GM23338 (cell line): ENCODE results near the gene EPSTI1. TPM values are rescaled to one million over a fixed set of nuclear protein-coding genes. Genes with fewer than 3 reads are reported as not detected.

ENCODE experiments used
- ATAC-seq: fragments of 200-7000 bp; cut with Tn5 transposase; 3 replicates; pipeline ENCODE4 v1.9.1; 2020
- DNase-seq: peaks from one replicate; pipeline ENCODE4 v3.0.0-alpha.2; 2015; ENCODE audit warnings: low spot score
- H2AFZ ChIP-seq: fragments of 200-600 bp; sonication (generic); 2 replicates; pipeline ENCODE4 v1.8.0; 2016; ENCODE audit warnings: antibody characterized with exemption, mild to moderate bottlenecking, moderate library complexity
- H3F3A ChIP-seq: fragments of 200-600 bp; sonication (generic); replicated peaks from 2 replicates; pipeline ENCODE4 v1.8.0; 2017; ENCODE audit warnings: antibody characterized with exemption, mixed run types, low read depth
- H3K27ac ChIP-seq: fragments of 200-600 bp; sonication (generic); 2 replicates; pipeline ENCODE4 v1.6.1; 2016; ENCODE audit warnings: low read depth
- H3K27me3 ChIP-seq: fragments of 200-600 bp; sonication (generic); 2 replicates; pipeline ENCODE4 v1.8.0; 2016; ENCODE audit warnings: mild to moderate bottlenecking, mixed run types, moderate library complexity; ENCODE audit not compliant: insufficient read depth
- H3K36me3 ChIP-seq: fragments of 200-600 bp; sonication (generic); 2 replicates; pipeline ENCODE4 v1.8.0; 2016; ENCODE audit warnings: mild to moderate bottlenecking; ENCODE audit not compliant: insufficient read depth
- H3K4me1 ChIP-seq: fragments of 200-600 bp; sonication (generic); 2 replicates; pipeline ENCODE4 v1.8.0; 2016; ENCODE audit warnings: mild to moderate bottlenecking, moderate library complexity; ENCODE audit not compliant: insufficient read depth
- H3K4me2 ChIP-seq: fragments of 200-600 bp; sonication (generic); 2 replicates; pipeline ENCODE4 v1.7.1; 2017; ENCODE audit warnings: mixed run types
- H3K4me3 ChIP-seq: fragments of 200-600 bp; sonication (generic); 2 replicates; pipeline ENCODE4 v1.6.1; 2016; ENCODE audit warnings: mixed run types
- H3K79me2 ChIP-seq: fragments of 200-600 bp; sonication (generic); replicated peaks from 2 replicates; pipeline ENCODE4 v1.8.0; 2017; ENCODE audit warnings: mild to moderate bottlenecking; ENCODE audit not compliant: insufficient read depth
- H3K9me2 ChIP-seq: fragments of 200-600 bp; sonication (generic); 2 replicates; pipeline ENCODE4 v1.8.0; 2017; ENCODE audit not compliant: insufficient read depth
- H4K20me1 ChIP-seq: fragments of 200-600 bp; sonication (generic); replicated peaks from 2 replicates; pipeline ENCODE4 v1.8.0; 2017; ENCODE audit warnings: mild to moderate bottlenecking; ENCODE audit not compliant: insufficient read depth
- H3K27ac Mint-ChIP-seq: 2 replicates; pipeline ENCODE4 v1.8.0; 2020; ENCODE audit warnings: inconsistent platforms, mild to moderate bottlenecking, moderate library complexity, mixed read lengths
- H3K27me3 Mint-ChIP-seq: 3 replicates; pipeline ENCODE4 v1.8.0; 2022; ENCODE audit warnings: low read depth, mild to moderate bottlenecking, moderate library complexity, mixed read lengths, inconsistent platforms; ENCODE audit not compliant: insufficient read depth, poor library complexity
- H3K36me3 Mint-ChIP-seq: 3 replicates; pipeline ENCODE4 v1.8.0; 2021; ENCODE audit warnings: low read depth, mild to moderate bottlenecking, inconsistent platforms, moderate library complexity, mixed read lengths
- H3K4me1 Mint-ChIP-seq: 3 replicates; pipeline ENCODE4 v1.8.0; 2020; ENCODE audit warnings: mild to moderate bottlenecking, inconsistent platforms, mixed read lengths
- H3K4me3 Mint-ChIP-seq: 3 replicates; pipeline ENCODE4 v1.8.0; 2021; ENCODE audit warnings: moderate library complexity, mild to moderate bottlenecking, inconsistent platforms, mixed read lengths
- H3K9me3 Mint-ChIP-seq: 3 replicates; pipeline ENCODE4 v1.8.0; 2020; ENCODE audit warnings: moderate library complexity, mild to moderate bottlenecking, inconsistent platforms, mixed read lengths
- CREB1 ChIP-seq: fragments of 250-450 bp; sonication (Bioruptor Pico); IDR thresholded peaks from 2 replicates; pipeline ENCODE4 v1.5.0; 2020; ENCODE audit warnings: low read depth, mild to moderate bottlenecking, moderate library complexity
- CTCF ChIP-seq, 2 experiments: fragments of 200-600 bp in 1 of 2; sonication (generic) in 1 of 2; conservative IDR thresholded peaks; 2 replicates each; pipeline versions ENCODE4 v1.5.1 to v1.6.1; 2016 to 2017; ENCODE audit warnings: antibody characterized with exemption in 2 of 2, low read depth in 2 of 2, mild to moderate bottlenecking in 2 of 2, moderate library complexity in 1 of 2
- ETS1 ChIP-seq: IDR thresholded peaks from 2 replicates; pipeline ENCODE4 v1.6.1; 2016; ENCODE audit warnings: antibody characterized with exemption
- EZH2 ChIP-seq: fragments of 200-600 bp; sonication (generic); IDR thresholded peaks from one replicate; pipeline ENCODE4 v1.8.0; 2017; ENCODE audit warnings: antibody characterized with exemption, mild to moderate bottlenecking, low read depth; ENCODE audit not compliant: unreplicated experiment
- EZH2phosphoT487 ChIP-seq: fragments of 200-600 bp; sonication (generic); IDR thresholded peaks from one replicate; pipeline ENCODE4 v1.8.1; 2018; ENCODE audit warnings: antibody characterized with exemption; ENCODE audit not compliant: unreplicated experiment
- JUNB ChIP-seq: IDR thresholded peaks from one replicate; pipeline ENCODE4 v1.6.1; 2016; ENCODE audit warnings: antibody characterized with exemption; ENCODE audit not compliant: unreplicated experiment
- NANOG ChIP-seq: IDR thresholded peaks from 2 replicates; pipeline ENCODE4 v1.6.1; 2016; ENCODE audit warnings: antibody characterized with exemption, borderline replicate concordance
- POLR2AphosphoS5 ChIP-seq: IDR thresholded peaks from 2 replicates; pipeline ENCODE4 v1.6.1; 2016; ENCODE audit warnings: antibody characterized with exemption, low read depth
- REST ChIP-seq: IDR thresholded peaks from one replicate; pipeline ENCODE4 v1.6.1; 2018; ENCODE audit warnings: antibody characterized with exemption; ENCODE audit not compliant: unreplicated experiment
- STAT1 ChIP-seq: IDR thresholded peaks from one replicate; pipeline ENCODE4 v1.6.1; 2016; ENCODE audit warnings: antibody characterized with exemption; ENCODE audit not compliant: unreplicated experiment
- ZNF114 ChIP-seq: fragments of 250-450 bp; sonication (Bioruptor Pico); IDR thresholded peaks from 2 replicates; pipeline ENCODE4 v1.5.0; 2020; ENCODE audit warnings: mild to moderate bottlenecking, moderate library complexity
- ZNF331 ChIP-seq: fragments of 250-450 bp; sonication (Bioruptor Pico); IDR thresholded peaks from 2 replicates; pipeline ENCODE4 v1.5.0; 2020; ENCODE audit warnings: low read depth, mild to moderate bottlenecking, moderate library complexity
- ZNF462 ChIP-seq: fragments of 250-450 bp; sonication (Bioruptor Pico); IDR thresholded peaks from 2 replicates; pipeline ENCODE4 v1.5.0; 2020; ENCODE audit warnings: mild to moderate bottlenecking, moderate library complexity
- polyA plus RNA-seq: library from polyadenylated mRNA; unstranded; fragments of >200 nt; fragmentation: Nextera tagmentation; extraction: Ambion mirVana; gene quantifications from 2 replicates; pipeline ENCODE4 v1.2.1, GENCODE V29; 2016
- total RNA-seq: library from RNA; depleted of rRNA; stranded (reverse); fragments of >200 nt; shearing (Covaris generic); gene quantifications from 2 replicates; pipeline ENCODE4 v1.2.3, GENCODE V29; 2014

The EPSTI1 gene
- total and polyA plus RNA-seq, 2 experiments from 2014 or later, result 0.10 to 0.68 TPM

- no peaks in the 10 kb centered on the region for H3K36me3 Mint-ChIP-seq
- no peaks in the 10 kb centered on the region for H3K4me1 Mint-ChIP-seq
- DNase-seq, result no peak
- Histone ChIP-seq H3K27me3 (no peaks in the 10 kb centered on the region), H3K4me1 (no peaks in the 10 kb centered on the region), H4K20me1 (no peaks in the 10 kb centered on the region), H3K4me3 (no peak overlapping the region), H3K9me2 (no peaks in the 10 kb centered on the region), H3F3A (no peaks in the 10 kb centered on the region), H2AFZ (no peak overlapping the region), H3K4me2 (no peak overlapping the region), H3K36me3 (no peaks in the 10 kb centered on the region), H3K79me2 (no peaks in the 10 kb centered on the region), H3K27ac (no peak overlapping the region)
- no peak for TF ChIP-seq JUNB
- no peak for TF ChIP-seq ZNF462 (CRISPR knock-in tag)
- TF ChIP-seq EZH2phosphoT487, result no peak
- no peak for TF ChIP-seq NANOG
- no peak for TF ChIP-seq ETS1
- no peak for TF ChIP-seq POLR2AphosphoS5
- no peak for TF ChIP-seq CREB1 (CRISPR knock-in tag)
- no peak for TF ChIP-seq EZH2
- no peak for TF ChIP-seq ZNF331 (CRISPR knock-in tag)
- TF ChIP-seq CTCF (conservative IDR thresholded peaks at IDR 0.05; ENCODE audit: low read depth in 2 of 2), result no peak
- no peak for TF ChIP-seq STAT1
- no peak for TF ChIP-seq ZNF114 (CRISPR knock-in tag)
- no peak for TF ChIP-seq REST
- no peak overlapping the region for H3K27ac Mint-ChIP-seq
- H3K9me3 Mint-ChIP-seq, result no peaks in the 10 kb centered on the region; the same call in 2 of the 3 replicates
- no peaks in the 10 kb centered on the region for H3K27me3 Mint-ChIP-seq
- ATAC-seq, result no peak
- no peak overlapping the region for H3K4me3 Mint-ChIP-seq
These were observed 22.1 kb upstream of the EPSTI1 start for GRCh38 chr13:43014162-43014561.
